Ishikawa (cell line): ENCODE data around the gene MPP4.

Experiments
- CEBPB ChIP-seq: IDR thresholded peaks from 2 replicates; pipeline ENCODE4 v1.6.1; 2012
- CREB1 ChIP-seq: IDR thresholded peaks from 2 replicates; pipeline ENCODE4 v1.6.1; 2012; ENCODE audit warnings: low read depth
- EGR1 ChIP-seq: IDR thresholded peaks from 2 replicates; pipeline ENCODE4 v1.6.1; 2012
- EP300 ChIP-seq: IDR thresholded peaks from 2 replicates; pipeline ENCODE4 v1.6.1; 2012; ENCODE audit warnings: borderline replicate concordance
- FOXM1 ChIP-seq: IDR thresholded peaks from 2 replicates; pipeline ENCODE4 v1.6.1; 2012; ENCODE audit warnings: low read depth, borderline replicate concordance
- NFIC ChIP-seq: IDR thresholded peaks from 2 replicates; pipeline ENCODE4 v1.6.1; 2012
- RAD21 ChIP-seq: IDR thresholded peaks from 2 replicates; pipeline ENCODE4 v1.6.1; 2012; ENCODE audit warnings: low read depth
- TAF1 ChIP-seq: IDR thresholded peaks from 2 replicates; pipeline ENCODE4 v1.6.1; 2012; ENCODE audit warnings: low read depth, mild to moderate bottlenecking
- TCF12 ChIP-seq: IDR thresholded peaks from 2 replicates; pipeline ENCODE4 v1.6.1; 2012; ENCODE audit warnings: low read depth
- TEAD4 ChIP-seq: IDR thresholded peaks from 2 replicates; pipeline ENCODE4 v1.6.1; 2012
- YY1 ChIP-seq: IDR thresholded peaks from 2 replicates; pipeline ENCODE4 v1.6.1; 2012; ENCODE audit warnings: low read depth
- ZBTB7A ChIP-seq: IDR thresholded peaks from 2 replicates; pipeline ENCODE4 v1.6.1; 2012; ENCODE audit warnings: low read depth
- TF ChIP-seq, protein P1 (sequence below): IDR thresholded peaks from 2 replicates; pipeline ENCODE4 v1.6.1; 2012
- TF ChIP-seq, protein P2 (sequence below): IDR thresholded peaks from 2 replicates; pipeline ENCODE4 v1.6.1; 2012; ENCODE audit warnings: low read depth, mild to moderate bottlenecking
- TF ChIP-seq, protein P3 (sequence below): IDR thresholded peaks from 2 replicates; pipeline ENCODE4 v1.6.1; 2012

Gene MPP4

DNA sequence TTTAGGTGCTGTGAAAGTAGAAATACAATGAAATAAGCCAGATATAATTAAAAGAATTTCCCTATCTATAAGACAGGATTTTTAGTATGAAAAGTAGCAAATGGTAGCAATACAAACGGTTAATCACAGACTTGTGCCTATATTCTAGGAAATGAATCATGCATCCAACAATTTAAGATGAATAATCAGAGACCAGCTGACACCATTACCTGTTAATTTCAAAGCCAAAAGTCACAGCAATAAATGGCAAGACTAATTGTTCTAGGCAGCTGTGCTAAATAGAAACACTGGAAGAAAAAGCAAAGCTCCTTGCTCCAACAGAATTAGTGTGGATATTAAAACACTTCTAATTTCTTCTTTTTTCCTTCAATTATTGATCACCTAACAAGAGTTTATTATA lies 35.1 kb upstream of the MPP4 start:
- TF ChIP-seq TCF12, result no peak
- no peak for TF ChIP-seq TEAD4
- TF ChIP-seq FOXM1, result no peak
- TF ChIP-seq, protein P1, sequence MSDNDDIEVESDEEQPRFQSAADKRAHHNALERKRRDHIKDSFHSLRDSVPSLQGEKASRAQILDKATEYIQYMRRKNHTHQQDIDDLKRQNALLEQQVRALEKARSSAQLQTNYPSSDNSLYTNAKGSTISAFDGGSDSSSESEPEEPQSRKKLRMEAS, result no peak
- no peak for TF ChIP-seq YY1
- no peak for TF ChIP-seq EP300
- no peak for TF ChIP-seq ZBTB7A
- TF ChIP-seq, protein P2, sequence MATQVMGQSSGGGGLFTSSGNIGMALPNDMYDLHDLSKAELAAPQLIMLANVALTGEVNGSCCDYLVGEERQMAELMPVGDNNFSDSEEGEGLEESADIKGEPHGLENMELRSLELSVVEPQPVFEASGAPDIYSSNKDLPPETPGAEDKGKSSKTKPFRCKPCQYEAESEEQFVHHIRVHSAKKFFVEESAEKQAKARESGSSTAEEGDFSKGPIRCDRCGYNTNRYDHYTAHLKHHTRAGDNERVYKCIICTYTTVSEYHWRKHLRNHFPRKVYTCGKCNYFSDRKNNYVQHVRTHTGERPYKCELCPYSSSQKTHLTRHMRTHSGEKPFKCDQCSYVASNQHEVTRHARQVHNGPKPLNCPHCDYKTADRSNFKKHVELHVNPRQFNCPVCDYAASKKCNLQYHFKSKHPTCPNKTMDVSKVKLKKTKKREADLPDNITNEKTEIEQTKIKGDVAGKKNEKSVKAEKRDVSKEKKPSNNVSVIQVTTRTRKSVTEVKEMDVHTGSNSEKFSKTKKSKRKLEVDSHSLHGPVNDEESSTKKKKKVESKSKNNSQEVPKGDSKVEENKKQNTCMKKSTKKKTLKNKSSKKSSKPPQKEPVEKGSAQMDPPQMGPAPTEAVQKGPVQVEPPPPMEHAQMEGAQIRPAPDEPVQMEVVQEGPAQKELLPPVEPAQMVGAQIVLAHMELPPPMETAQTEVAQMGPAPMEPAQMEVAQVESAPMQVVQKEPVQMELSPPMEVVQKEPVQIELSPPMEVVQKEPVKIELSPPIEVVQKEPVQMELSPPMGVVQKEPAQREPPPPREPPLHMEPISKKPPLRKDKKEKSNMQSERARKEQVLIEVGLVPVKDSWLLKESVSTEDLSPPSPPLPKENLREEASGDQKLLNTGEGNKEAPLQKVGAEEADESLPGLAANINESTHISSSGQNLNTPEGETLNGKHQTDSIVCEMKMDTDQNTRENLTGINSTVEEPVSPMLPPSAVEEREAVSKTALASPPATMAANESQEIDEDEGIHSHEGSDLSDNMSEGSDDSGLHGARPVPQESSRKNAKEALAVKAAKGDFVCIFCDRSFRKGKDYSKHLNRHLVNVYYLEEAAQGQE, result no peak
- no peak for TF ChIP-seq TAF1
- TF ChIP-seq CREB1, result no peak
- no peak for TF ChIP-seq EGR1
- TF ChIP-seq CEBPB, result no peak
- TF ChIP-seq NFIC, result no peak
- no peak for TF ChIP-seq RAD21
- TF ChIP-seq, protein P3, sequence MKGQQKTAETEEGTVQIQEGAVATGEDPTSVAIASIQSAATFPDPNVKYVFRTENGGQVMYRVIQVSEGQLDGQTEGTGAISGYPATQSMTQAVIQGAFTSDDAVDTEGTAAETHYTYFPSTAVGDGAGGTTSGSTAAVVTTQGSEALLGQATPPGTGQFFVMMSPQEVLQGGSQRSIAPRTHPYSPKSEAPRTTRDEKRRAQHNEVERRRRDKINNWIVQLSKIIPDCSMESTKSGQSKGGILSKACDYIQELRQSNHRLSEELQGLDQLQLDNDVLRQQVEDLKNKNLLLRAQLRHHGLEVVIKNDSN, result no peak

DNA sequence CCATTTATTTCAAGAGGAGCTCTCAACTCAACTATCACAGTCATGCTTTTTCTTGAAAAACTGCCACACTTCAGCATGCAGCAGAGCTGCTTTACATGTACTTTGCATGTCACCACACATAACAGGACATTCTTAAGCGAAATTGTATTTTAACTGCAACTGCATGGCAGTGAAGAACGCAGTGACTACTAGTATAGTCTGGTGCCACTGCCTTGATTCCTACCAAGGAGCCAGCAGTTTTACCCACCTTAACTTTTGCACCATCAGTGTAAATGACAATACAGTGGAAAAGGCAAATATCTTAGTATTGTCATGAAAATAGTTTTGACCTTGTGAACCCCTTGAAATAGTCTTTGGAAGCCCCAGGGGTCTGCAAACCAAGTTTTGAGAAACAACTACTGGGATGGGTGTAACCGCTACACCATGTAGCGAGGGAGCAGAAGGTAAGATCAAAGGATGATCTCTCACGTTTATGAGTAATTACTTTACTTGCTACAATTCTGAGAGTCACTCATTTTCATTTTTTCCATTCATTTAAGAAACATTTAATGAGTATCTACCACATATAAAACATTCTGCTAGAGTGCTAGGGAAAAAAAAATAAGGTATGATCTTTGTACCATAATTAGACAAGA lies 32.3 kb upstream of the MPP4 start:
- TF ChIP-seq EP300 (no peak), CEBPB (no peak), CREB1 (no peak), EGR1 (no peak), RAD21 (no peak), TEAD4 (no peak), TCF12 (no peak), ZBTB7A (no peak)
- TF ChIP-seq, protein P2, result no peak
- TF ChIP-seq, protein P1, result no peak

DNA sequence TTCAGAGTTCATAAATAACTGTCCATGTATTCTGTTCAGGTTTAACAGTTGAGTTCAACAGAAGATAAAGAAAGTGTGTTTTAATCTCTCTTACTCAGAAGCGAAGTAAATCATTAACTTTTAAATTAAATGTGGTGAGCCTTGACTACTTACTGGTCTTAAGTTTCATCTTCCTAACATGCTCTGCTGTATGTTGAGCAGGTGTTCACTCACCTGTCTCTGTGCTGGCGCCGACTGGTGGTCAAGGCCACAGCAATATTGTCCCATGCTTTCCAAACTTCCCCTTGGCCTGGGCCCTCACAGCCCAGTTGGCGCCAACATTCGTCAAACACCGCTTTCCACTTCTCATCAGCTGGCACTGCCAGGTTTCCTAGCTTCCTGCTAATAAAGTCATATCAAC lies 17.0 kb upstream of the MPP4 start:
- TF ChIP-seq FOXM1, result no peak
- TF ChIP-seq TAF1, result no peak
- no peak for TF ChIP-seq CREB1
- no peak for TF ChIP-seq CEBPB
- TF ChIP-seq, protein P1, result no peak
- TF ChIP-seq, protein P3, result no peak
- TF ChIP-seq TEAD4, result no peak
- TF ChIP-seq, protein P2, result no peak
- TF ChIP-seq ZBTB7A, result no peak

DNA sequence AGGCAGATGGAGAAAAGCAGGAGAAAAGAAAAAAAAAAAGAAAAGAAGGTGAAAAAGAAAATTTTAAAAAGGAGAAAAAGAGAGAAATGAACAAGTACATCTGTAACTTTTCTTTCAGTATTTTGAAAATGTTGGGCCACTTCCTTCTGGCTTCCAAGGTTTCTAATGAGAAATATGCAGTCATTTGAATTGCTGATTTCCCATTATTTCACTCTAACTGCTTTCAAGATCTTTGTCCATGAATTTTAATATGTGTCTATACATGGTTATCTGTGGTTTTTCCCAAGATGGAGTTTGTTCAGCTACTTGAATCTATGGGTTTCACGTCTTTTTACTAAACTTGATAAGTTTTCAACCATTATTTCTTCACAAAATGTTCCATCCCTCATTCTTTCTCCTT lies 14.3 kb upstream of the MPP4 start:
- TF ChIP-seq YY1 (no peak), RAD21 (no peak), ZBTB7A (no peak), CREB1 (no peak), TEAD4 (no peak), TAF1 (no peak), NFIC (no peak), EP300 (no peak)
- TF ChIP-seq, protein P2, result no peak
